Peyer's patch (tissue), 4 donors: Measurements from ENCODE around the gene COG2.

ENCODE experiments used
- POLR2A ChIP-seq, 2 donors: fragments of 450-650 bp; IDR thresholded peaks; one replicate each; pipeline ENCODE4 v1.5.1; 2017; ENCODE audit warnings: antibody characterized with exemption in 2 of 2, mild to moderate bottlenecking in 2 of 2, moderate library complexity in 2 of 2
- TF ChIP-seq, protein P1 (sequence below), 6 experiments: fragments of 450-650 bp in 4 of 6; fragments of 200-600 bp in 2 of 6; sonication (generic) in 1 of 6; IDR thresholded peaks; one replicate each; pipeline ENCODE4 v1.5.1; 2017 to 2019; ENCODE audit warnings: antibody characterized with exemption in 6 of 6, mild to moderate bottlenecking in 3 of 6, moderate library complexity in 1 of 6

DNA sequence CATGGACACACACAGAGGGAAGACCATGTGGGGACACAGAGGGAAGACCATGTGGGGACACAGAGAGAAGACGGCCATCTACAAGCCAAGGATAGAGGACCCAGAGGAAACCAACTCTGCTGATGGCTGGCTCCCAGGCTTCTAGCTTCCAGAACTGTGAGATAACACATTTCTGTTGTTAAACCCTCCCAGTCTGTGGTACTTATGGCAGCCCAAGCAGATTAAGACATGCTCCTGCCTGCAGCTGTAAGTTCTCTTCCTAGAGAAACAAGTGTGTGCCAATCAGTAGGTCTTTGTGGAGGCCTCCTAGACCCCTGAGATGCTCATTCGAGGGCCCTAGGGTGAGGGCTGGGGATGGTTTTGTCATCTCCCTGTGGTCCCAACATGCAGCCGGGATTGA is 69.0 kb downstream of the COG2 start:
- TF ChIP-seq, protein P1, sequence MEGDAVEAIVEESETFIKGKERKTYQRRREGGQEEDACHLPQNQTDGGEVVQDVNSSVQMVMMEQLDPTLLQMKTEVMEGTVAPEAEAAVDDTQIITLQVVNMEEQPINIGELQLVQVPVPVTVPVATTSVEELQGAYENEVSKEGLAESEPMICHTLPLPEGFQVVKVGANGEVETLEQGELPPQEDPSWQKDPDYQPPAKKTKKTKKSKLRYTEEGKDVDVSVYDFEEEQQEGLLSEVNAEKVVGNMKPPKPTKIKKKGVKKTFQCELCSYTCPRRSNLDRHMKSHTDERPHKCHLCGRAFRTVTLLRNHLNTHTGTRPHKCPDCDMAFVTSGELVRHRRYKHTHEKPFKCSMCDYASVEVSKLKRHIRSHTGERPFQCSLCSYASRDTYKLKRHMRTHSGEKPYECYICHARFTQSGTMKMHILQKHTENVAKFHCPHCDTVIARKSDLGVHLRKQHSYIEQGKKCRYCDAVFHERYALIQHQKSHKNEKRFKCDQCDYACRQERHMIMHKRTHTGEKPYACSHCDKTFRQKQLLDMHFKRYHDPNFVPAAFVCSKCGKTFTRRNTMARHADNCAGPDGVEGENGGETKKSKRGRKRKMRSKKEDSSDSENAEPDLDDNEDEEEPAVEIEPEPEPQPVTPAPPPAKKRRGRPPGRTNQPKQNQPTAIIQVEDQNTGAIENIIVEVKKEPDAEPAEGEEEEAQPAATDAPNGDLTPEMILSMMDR (IDR thresholded peaks at IDR 0.05): no peak
- no peak for TF ChIP-seq POLR2A (IDR thresholded peaks at IDR 0.05)
